Right hindlimb (tissue), 1 donor: ENCODE measurements around the gene LHX4.

Source experiments
- DNase-seq: peaks from one replicate; pipeline ENCODE4 v3.0.0-alpha.2; 2018

The LHX4 gene

GRCh38 chr1:180228648-180229482 is 1.2 kb upstream of the LHX4 start:
- no peak for DNase-seq

DNA sequence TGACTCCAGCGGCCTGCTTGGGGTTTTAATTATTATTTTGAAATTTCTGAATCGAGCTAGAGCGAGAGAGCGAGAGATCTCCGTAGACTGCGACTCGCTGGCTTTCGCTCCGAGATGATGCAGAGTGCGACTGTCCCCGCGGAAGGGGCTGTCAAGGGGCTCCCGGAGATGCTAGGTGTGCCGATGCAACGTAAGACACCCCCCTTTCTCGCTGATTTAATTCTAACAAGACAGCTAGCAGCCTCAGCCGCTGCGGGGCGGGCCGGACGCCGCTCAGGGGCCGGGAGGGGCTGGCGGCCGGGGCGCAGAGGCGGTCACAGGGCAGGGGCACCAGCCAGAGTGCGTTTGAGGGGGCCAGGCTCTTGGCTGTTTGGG is 339 bp downstream of the LHX4 start:
- no peak for DNase-seq

GRCh38 chr1:180230791-180231505 is 884 bp downstream of the LHX4 start:
- DNase-seq, result no peak

DNA sequence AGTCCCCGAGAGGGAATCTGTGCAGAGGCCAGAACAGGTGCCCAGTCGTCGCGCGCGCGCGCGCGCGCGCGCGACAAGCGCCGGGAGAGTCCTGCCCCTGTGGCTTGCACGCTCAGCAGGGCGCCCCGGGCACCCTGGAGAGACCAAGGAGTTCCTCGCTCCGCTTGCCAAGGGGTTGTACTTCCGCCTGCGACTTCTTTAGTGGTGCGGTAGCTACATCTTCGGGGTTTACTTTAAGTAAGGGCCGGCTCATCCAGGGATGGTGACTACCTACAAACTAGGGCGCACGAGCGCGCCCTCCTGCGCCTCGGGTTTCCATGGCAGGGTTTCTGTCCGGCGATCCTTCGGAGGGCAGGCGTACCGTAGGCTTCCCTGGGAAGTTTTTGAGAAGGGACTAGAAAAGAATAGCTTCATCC is 1.4 kb downstream of the LHX4 start:
- DNase-seq, result no peak

DNA sequence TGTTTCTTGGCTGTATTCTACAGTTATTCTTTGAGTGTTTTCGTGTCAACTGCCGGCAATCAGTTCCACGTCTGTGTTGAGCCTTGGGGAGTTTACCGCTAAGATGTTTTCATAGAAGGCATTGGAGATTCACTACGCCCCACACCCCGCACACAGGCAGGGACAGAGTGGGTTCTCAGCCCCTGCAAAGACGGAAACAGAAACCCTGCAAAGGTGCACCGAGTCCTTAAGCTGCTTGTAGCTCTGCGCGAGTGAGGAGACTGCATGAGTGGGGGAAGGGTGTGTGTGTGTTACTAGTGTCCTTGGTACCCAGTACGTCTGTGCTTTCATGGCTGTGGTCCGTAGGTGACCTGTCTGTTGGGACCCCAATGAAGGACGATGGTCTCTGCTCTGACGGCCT is 1.9 kb downstream of the LHX4 start:
- DNase-seq, result no peak

DNA sequence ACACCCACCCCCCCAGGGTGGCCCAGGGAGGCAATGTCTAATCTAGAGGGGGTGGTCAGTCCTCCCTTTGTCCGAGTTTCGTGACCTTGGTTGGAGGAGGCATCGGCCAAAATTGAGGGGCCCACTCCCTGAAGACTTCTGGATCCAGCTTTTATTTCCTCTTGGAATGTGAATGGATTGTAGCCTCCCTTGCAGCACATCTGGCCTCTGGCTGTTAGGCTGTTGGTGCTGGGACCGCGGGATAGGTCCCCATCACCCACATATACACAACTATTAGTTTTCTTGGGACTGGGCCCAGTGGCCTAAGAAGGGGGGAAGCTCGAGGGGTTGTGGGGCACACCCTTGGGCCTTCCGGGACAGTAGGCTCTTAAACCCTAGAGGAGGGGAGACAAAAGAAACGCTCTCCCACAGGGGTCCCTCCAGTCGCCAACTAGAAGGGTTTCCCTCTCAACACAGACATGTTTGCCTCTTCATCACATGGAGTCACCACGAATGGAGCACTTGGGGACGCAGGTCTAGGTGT is 2.5 kb downstream of the LHX4 start:
- DNase-seq, result no peak

GRCh38 chr1:180233191-180234011 is 3.3 kb downstream of the LHX4 start:
- no peak for DNase-seq

DNA sequence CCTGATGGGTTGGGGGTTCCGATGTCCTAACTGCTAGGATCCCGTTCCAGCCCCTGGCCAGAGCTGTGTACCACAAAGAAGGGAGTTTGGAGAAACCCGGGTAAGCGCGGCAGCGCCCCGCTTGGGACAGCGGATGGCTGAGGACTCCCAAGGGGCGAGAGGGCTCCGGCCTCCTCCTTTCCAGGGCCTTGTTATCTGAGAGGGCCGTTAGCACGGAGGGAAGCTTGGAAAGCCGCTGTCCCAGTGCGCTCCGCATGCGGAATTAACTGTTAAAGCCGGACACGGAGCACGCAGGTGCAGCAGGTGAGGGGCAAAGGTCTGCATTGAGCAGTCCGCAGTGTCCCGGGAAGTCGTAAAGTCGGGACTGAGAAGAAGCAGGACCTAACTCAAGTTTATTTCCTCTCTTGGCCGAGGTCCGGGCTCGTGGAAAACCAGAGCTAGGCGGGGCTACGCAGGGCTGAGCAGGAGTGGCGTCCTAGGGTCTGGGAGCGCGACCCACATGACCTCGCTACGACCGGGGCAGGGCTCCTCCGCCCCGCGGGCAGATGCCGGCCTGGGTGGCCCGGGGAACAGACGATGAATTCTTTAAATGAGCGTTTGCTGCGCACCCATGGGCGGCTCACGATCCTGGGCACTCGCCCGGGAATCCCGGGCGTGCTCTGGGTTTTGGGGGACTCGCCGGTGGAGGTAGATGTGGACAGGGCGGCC is 4.5 kb downstream of the LHX4 start:
- no peak for DNase-seq

DNA sequence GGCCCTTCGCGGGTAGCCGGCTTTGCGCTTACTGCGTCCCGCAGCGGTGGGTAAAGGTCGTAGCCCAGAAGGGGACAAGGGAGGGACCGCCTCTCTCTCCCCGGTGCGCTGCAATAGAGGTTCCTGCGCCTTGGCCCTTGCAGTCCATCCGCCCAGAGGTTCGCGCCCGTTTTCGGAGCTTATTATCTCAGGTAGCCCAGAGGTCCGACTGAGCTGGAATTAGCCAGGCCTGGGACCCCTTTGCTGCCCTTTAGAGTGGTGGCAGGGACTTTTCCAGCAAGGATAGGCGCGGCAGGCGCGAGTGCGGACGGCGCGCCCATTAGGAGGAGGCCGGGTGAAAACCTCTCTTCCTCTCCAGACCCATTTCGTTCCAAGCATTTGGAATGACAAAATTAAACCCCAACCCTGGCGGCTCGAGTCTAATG is 5.0 kb downstream of the LHX4 start:
- DNase-seq, result no peak

GRCh38 chr1:180235502-180236239 is 5.6 kb downstream of the LHX4 start:
- no peak for DNase-seq

- no peak for DNase-seq
Observed at GRCh38 chr1:180236698-180237509, 6.8 kb downstream of the LHX4 start.

GRCh38 chr1:180237869-180238476 is 7.9 kb downstream of the LHX4 start:
- no peak for DNase-seq

DNA sequence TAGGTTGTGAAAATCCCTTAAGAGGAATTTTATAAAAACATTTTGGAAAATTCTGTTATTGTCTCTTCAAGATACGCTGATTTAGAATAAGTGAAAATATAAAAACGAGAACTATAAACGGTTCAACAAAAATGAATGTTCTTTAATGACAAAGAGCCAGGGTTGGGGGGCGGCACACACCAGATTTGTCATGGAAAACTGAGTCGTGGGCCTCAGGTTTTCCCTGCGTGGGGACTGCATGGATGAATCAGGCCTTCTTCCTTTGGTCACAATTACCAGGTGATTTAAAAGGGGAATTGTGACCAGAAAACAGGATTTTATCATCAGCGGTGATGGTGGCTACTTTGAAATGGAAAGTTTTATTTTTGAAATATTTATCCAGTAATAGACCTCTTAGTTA is 8.6 kb downstream of the LHX4 start:
- no peak for DNase-seq

DNA sequence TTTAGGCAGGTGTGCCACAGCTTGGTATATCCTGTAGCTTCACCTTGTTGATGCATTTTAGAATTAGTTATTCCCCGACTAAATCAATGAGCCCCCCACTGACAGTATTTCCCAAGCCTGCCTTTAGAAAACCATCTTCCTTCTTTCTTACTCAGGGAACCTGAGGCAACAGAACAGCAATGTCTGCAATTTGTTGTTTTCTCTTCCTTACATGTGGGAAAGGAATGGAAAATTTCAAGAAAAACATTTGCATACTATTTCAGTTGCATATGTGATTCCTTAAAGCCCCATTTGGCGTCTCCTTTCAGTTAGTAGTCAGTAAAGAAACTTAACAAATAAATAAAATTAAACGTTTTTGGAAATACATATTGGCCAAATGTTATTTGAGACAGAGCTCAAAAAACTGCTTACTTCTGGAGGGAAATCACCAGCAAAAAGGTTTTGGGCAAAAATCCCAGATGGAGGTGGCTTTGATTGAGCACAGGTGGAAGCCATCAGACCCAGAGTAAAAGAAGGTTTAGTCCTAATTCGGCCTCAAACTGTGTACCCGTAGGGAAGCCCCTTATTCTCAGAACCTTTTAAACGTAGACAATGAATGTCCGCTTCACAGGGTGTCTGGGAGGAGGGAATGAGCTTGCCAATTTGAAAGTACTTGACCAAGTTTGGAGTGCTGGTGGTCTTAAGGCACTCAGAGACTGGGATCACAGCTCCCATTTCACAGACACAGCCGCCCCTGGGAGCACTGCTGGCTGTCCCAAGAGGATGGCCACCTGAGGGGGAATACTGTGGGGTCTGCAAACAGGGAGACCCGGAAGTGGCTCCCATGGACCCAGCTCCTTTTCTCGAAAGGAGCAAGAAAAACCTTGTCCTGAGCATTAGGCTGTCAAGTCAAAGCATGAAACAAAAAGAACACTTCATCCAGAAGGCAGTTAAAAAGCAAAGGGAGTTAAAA is 9.4 kb downstream of the LHX4 start:
- no peak for DNase-seq

GRCh38 chr1:180241716-180242544 is 11.9 kb downstream of the LHX4 start:
- no peak for DNase-seq

GRCh38 chr1:180243517-180244221 is 13.6 kb downstream of the LHX4 start:
- DNase-seq, result no peak

DNA sequence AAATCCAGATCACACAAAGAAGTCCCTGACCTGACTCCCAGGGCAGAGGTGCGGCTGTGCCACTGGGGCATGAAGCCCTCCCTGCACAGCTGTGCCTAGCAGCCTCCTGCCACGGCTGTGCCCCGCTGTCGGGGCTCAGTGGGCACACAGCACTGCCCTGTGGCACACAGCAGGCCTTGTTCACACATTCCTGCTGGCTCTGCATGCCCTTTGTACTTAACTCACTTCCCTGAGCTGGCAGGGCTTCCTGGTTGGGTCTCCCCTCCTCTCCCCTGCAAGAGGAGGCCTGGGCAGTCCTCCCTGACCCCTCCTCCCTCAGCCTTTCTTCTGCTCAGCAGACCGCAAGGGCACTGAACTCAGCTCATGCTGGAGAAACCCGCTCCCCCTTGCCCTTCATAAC is 14.8 kb downstream of the LHX4 start:
- no peak for DNase-seq

DNA sequence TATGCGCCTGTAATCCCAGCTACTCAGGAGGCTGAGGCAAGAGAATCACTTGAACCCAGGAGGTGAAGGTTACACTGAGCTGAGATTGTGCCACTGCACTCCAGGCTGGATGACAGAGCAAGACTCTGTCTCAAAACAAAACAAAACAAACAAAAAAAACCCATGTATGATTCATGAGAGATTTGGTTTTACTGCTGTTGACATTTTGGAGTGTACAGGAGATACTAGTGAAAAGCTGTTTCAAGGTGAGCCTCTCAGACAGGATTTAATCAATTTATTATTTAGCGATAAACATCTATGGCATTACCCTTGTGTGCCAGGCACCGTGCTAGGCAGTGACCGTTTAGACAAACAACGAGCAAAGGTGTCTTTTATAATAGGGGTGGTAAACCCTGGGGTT is 16.5 kb downstream of the LHX4 start:
- DNase-seq, result no peak
